Naive B cell (primary cell): ENCODE results near the gene FLT3. TPM values are rescaled to one million over a fixed set of nuclear protein-coding genes. Genes with fewer than 3 reads are reported as not detected.

Source experiments
- ATAC-seq, 2 donors: fragments of 150-1000 bp; cut with Tn5 transposase; 2 replicates each; pipeline ENCODE4 v1.10.0; 2021; ENCODE audit warnings: low read depth in 2 of 2, mild to moderate bottlenecking in 2 of 2, moderate library complexity in 2 of 2
- DNase-seq: peaks from one replicate; pipeline ENCODE4 v3.0.0; 2022
- H3K27ac Mint-ChIP-seq, 6 donors: one replicate each; pipeline ENCODE4 v1.8.0; 2020 to 2022; ENCODE audit warnings: mild to moderate bottlenecking in 6 of 6, mixed read lengths in 6 of 6, moderate library complexity in 5 of 6, inconsistent platforms in 2 of 6
- H3K27me3 Mint-ChIP-seq, 3 donors: one replicate each; pipeline ENCODE4 v1.8.0; 2021 to 2022; ENCODE audit warnings: mixed read lengths in 3 of 3, mild to moderate bottlenecking in 1 of 3
- H3K36me3 Mint-ChIP-seq, 2 donors: one replicate each; pipeline ENCODE4 v1.8.0; 2020 to 2022; ENCODE audit warnings: mixed read lengths in 2 of 2, inconsistent platforms in 1 of 2, mild to moderate bottlenecking in 1 of 2
- H3K4me1 Mint-ChIP-seq, 3 donors: one replicate each; pipeline ENCODE4 v1.8.0; 2020 to 2022; ENCODE audit warnings: mixed read lengths in 3 of 3, inconsistent platforms in 1 of 3, mild to moderate bottlenecking in 1 of 3, moderate library complexity in 1 of 3
- H3K4me3 Mint-ChIP-seq, 8 donors: one replicate each; pipeline ENCODE4 v1.8.0; 2020 to 2022; ENCODE audit warnings: mild to moderate bottlenecking in 8 of 8, mixed read lengths in 8 of 8, moderate library complexity in 8 of 8, inconsistent platforms in 2 of 8
- H3K9me3 Mint-ChIP-seq, 7 donors: one replicate each; pipeline ENCODE4 v1.8.0; 2020 to 2022; ENCODE audit warnings: mixed read lengths in 7 of 7, mild to moderate bottlenecking in 5 of 7, inconsistent platforms in 2 of 7, moderate library complexity in 1 of 7
- polyA plus RNA-seq, 6 donors: library from polyadenylated mRNA; unstranded; fragments of 300-500 nt; fragmentation: Illumina TruSeq; gene quantifications; one replicate each; pipeline ENCODE4 v1.2.3, GENCODE V29; 2021; ENCODE audit warnings: low read depth in 6 of 6

Gene FLT3
- polyA plus RNA-seq, 6 donors from 2014 or later, result 0.08 to 0.47 (median 0.36) TPM; not detected in 3

GRCh38 chr13:27962982-27963381 is 137.4 kb downstream of the FLT3 start:
- no peak for DNase-seq
- peaks cover 67 to 97% (median 82%) of the 10 kb centered on the region in 3 donors for H3K27me3 Mint-ChIP-seq
- peaks cover 20 to 45% (median 40%) of the 10 kb centered on the region in 3 donors for H3K4me1 Mint-ChIP-seq
- ATAC-seq, result no peak
- H3K9me3 Mint-ChIP-seq, result peaks cover 0 to 4% (median 0%) of the 10 kb centered on the region in 7 donors
- H3K4me3 Mint-ChIP-seq, result no peak overlapping the region
- no peak overlapping the region for H3K27ac Mint-ChIP-seq
- no peaks in the 10 kb centered on the region for H3K36me3 Mint-ChIP-seq

GRCh38 chr13:27962128-27962841 is 138.1 kb downstream of the FLT3 start:
- Mint-ChIP-seq H3K9me3 (peaks cover 0 to 4% (median 0%) of the 10 kb centered on the region in 7 donors), H3K27me3 (peaks cover 62 to 91% (median 79%) of the 10 kb centered on the region in 3 donors), H3K4me1 (peaks cover 14 to 38% (median 33%) of the 10 kb centered on the region in 3 donors), H3K36me3 (no peaks in the 10 kb centered on the region), H3K27ac (no peak overlapping the region), H3K4me3 (peak overlapping the region in 3 of 8 donors; percentile 4 to 59 (median 6))
- DNase-seq (no peak), ATAC-seq (no peak)

DNA sequence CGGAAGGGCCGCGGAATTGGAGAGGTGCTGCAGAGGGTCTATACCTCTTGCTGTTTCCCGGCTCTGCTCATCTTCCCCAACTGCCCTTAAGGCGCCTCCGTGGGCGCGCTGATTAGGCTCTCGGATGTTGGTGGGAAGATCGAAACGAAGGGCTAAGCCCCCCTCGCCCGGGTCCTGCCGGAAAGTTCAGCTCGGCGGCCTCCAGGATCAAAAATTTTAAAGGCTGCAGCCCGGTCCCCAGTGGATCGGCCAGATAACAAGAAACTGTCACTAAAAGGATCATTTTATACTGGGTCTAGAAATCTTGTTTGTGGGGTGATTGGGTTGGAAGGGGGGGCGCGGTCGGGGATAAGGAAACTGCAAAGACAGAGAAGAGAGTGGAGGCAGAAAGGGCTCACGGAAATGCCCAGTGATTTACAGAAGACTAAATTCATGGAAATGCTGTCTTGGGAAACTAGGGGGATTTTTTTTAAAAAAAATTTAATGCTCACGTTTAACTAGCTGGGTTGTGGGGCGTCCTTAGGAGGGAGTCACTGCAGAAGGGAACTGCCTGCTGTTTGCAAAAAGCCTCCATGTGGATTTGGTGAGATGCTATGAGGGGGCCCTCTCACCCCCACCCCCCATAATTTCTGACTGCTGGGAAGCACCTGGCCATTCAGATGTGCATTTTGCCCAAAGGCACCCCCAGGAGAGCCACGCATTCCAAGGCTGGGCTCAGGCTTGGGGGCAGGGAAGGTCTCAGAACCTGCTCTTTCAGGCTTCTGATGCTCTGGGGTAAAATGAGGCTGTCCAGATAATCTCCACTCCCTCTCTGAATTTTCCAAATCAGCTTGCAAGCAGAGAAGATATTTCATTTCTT is 138.9 kb downstream of the FLT3 start:
- H3K9me3 Mint-ChIP-seq, result peaks cover 0 to 4% (median 0%) of the 10 kb centered on the region in 7 donors
- ATAC-seq, result peak in 1 of 2 donors; percentile 4
- peak overlapping the region in 7 of 8 donors; percentile 56 to 86 (median 64) for H3K4me3 Mint-ChIP-seq
- H3K36me3 Mint-ChIP-seq, result no peaks in the 10 kb centered on the region
- H3K27ac Mint-ChIP-seq, result no peak overlapping the region
- peaks cover 64 to 86% (median 73%) of the 10 kb centered on the region in 3 donors for H3K27me3 Mint-ChIP-seq
- H3K4me1 Mint-ChIP-seq, result peaks cover 9 to 32% (median 27%) of the 10 kb centered on the region in 3 donors
- DNase-seq, result no peak

DNA sequence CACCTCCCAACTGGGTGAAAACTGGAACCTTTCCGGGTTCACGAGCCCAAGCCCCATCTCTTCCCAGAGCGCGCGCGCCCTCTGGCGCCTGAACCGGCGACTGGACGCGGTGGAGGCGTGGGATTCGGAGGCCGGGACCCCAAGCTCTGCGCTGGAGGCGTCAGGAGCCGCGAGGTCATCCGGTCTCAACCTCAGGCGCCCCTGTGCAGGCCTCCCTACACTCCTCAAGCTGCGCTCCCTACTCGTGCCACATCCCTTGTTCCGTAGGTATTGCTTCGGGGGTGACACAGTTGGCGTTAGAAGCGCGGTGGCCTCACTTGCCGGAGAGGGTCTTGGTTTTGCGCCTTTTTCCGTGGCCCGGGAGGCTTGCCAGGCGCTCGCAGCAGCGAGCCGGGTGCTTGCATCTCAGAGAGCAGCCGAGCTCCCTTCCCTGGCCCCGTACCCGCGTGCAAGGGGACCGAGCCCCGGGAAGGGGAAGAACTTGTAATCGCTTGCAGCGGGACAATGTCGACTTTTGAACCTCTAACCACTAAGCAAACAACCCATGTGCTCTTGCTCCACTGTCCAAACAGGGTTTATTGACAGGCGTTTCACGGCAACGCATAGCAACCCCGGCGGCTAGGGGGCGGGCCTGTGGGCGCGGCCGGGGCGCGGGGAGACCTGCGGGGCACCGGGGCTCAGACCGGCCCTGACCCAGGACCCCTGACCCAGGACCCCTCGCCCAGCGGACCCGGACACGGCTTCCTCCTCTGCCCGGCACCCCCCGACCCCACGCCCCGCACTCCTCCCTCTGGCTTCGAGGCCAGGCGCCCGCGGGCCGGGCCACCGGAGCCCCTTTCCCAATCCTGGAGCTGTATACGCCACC is 139.8 kb downstream of the FLT3 start:
- H3K4me3 Mint-ChIP-seq, result peak overlapping the region; percentile 59 to 85 (median 76)
- H3K36me3 Mint-ChIP-seq, result no peaks in the 10 kb centered on the region
- peaks cover 64 to 85% (median 71%) of the 10 kb centered on the region in 3 donors for H3K27me3 Mint-ChIP-seq
- peak overlapping the region in 2 of 6 donors; percentile 41 to 49 for H3K27ac Mint-ChIP-seq
- peak; percentile 60 to 65 for ATAC-seq
- H3K9me3 Mint-ChIP-seq, result peaks cover 0 to 4% (median 0%) of the 10 kb centered on the region in 7 donors
- peaks cover 4 to 23% (median 18%) of the 10 kb centered on the region in 3 donors for H3K4me1 Mint-ChIP-seq
- DNase-seq, result no peak

GRCh38 chr13:27959976-27960361 is 140.4 kb downstream of the FLT3 start:
- Mint-ChIP-seq H3K27me3 (peaks cover 64 to 82% (median 71%) of the 10 kb centered on the region in 3 donors), H3K9me3 (peaks cover 0 to 4% (median 0%) of the 10 kb centered on the region in 7 donors), H3K4me1 (peaks cover 4 to 23% (median 17%) of the 10 kb centered on the region in 3 donors), H3K36me3 (no peaks in the 10 kb centered on the region), H3K4me3 (peak overlapping the region in 6 of 8 donors; percentile 59 to 84 (median 72)), H3K27ac (peak overlapping the region in 1 of 6 donors; percentile 62)
- no peak for DNase-seq
- ATAC-seq, result no peak

GRCh38 chr13:27956576-27957300 is 143.6 kb downstream of the FLT3 start:
- no peaks in the 10 kb centered on the region for H3K36me3 Mint-ChIP-seq
- H3K4me3 Mint-ChIP-seq, result no peak overlapping the region
- H3K27me3 Mint-ChIP-seq, result peaks cover 66 to 68% (median 67%) of the 10 kb centered on the region in 3 donors
- DNase-seq (no peak), ATAC-seq (no peak)
- peaks cover 9 to 29% (median 28%) of the 10 kb centered on the region in 3 donors for H3K4me1 Mint-ChIP-seq
- no peak overlapping the region for H3K27ac Mint-ChIP-seq
- peaks cover 0 to 9% (median 0%) of the 10 kb centered on the region in 7 donors for H3K9me3 Mint-ChIP-seq

- peak overlapping the region in 1 of 6 donors; percentile 33 for H3K27ac Mint-ChIP-seq
- peaks cover 67 to 71% (median 70%) of the 10 kb centered on the region in 3 donors for H3K27me3 Mint-ChIP-seq
Observed at GRCh38 chr13:27955014-27955591, 145.3 kb downstream of the FLT3 start.

GRCh38 chr13:27954406-27954851 is 145.9 kb downstream of the FLT3 start:
- H3K4me3 Mint-ChIP-seq, result peak overlapping the region in 7 of 8 donors; percentile 66 to 92 (median 82)
- H3K27ac Mint-ChIP-seq, result peak overlapping the region in 1 of 6 donors; percentile 81
- ATAC-seq (peak; percentile 5 to 19), DNase-seq (no peak)
- H3K4me1 Mint-ChIP-seq, result peaks cover 5 to 15% (median 11%) of the 10 kb centered on the region in 3 donors
- H3K9me3 Mint-ChIP-seq, result peaks cover 3 to 16% (median 8%) of the 10 kb centered on the region in 7 donors
- no peaks in the 10 kb centered on the region for H3K36me3 Mint-ChIP-seq
- peaks cover 68 to 73% (median 70%) of the 10 kb centered on the region in 3 donors for H3K27me3 Mint-ChIP-seq

More at GRCh38 chr13:27955014-27955591, 145.3 kb downstream of the FLT3 start:
- no peak for ATAC-seq
- peak overlapping the region in 4 of 8 donors; percentile 1 to 78 (median 18) for H3K4me3 Mint-ChIP-seq
- peaks cover 8 to 16% (median 14%) of the 10 kb centered on the region in 3 donors for H3K4me1 Mint-ChIP-seq
- no peaks in the 10 kb centered on the region for H3K36me3 Mint-ChIP-seq
- H3K9me3 Mint-ChIP-seq, result peaks cover 0 to 14% (median 4%) of the 10 kb centered on the region in 7 donors
- no peak for DNase-seq

- peak; percentile 59 for DNase-seq
- H3K4me3 Mint-ChIP-seq, result peak overlapping the region; percentile 78 to 92 (median 83)
- H3K36me3 Mint-ChIP-seq, result no peaks in the 10 kb centered on the region
- peaks cover 5 to 15% (median 11%) of the 10 kb centered on the region in 3 donors for H3K4me1 Mint-ChIP-seq
- ATAC-seq, result peak; percentile 88 to 91
- H3K27me3 Mint-ChIP-seq, result peaks cover 66 to 73% (median 70%) of the 10 kb centered on the region in 3 donors
- H3K9me3 Mint-ChIP-seq, result peaks cover 3 to 20% (median 10%) of the 10 kb centered on the region in 7 donors
- peak overlapping the region in 3 of 6 donors; percentile 45 to 81 (median 78) for H3K27ac Mint-ChIP-seq
Observed at GRCh38 chr13:27953676-27954405, 146.5 kb downstream of the FLT3 start.
